C1 segment of cervical spinal cord (tissue), 14 donors: Measurements from ENCODE around the gene MAPK11.
A peak's percentile ranks its signal among the peaks of the same experiment; 100 is the strongest.

ENCODE experiments used
- DNase-seq, 14 donors: peaks; one replicate each; lab custom pipeline; 2025; lab: John Stamatoyannopoulos, UW

MAPK11 gene

GRCh38 chr22:50261615-50262459 is 8.3 kb downstream of the MAPK11 start, which contains the start of gene MAPK12:
Gene MAPK12 (minus strand): TSS chr22:50261683. CDS start chr22:50261509, 174 bp downstream.
- peak in 2 of 14 donors; percentile 30 to 54 for DNase-seq

DNA sequence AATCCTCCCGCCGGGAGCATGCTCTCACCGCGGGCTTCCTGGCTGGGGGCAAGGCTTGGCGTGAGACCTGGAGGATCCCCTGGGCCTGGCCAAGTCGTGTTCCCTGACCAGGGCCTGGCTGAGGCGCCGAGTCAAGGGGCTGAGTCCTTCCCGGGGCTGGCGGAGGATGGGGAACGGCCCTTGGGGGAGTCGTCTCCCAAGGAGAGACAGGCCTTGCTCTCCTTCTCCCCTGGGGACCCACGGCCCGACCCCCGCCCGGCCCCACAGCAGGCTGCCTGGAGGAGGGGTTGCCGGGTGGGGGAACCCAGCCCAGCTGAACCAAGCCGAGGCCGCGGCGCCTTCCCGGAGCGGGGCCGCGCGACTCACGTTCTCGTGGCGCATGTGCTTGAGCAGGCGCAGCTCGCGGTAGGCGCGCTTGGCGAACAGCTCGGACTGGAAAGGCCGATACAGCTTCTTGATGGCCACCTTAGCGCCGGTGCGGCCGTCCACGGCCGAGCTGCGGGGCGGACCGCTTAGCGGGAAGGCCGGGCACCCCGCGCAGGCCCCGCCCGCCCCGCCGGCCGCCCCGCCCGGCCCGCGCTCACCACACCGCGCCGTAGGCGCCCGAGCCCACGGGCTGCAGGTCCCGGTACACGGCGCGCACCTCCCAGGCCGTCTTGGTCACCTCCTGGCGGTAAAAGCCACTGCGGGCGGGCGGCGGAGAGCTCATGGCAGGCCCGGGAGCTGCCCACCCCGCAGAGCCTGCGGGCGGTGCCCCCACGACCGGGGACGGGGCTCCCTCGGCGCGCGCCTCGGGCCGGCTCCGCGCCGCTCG is 9.2 kb downstream of the MAPK11 start:
- peak in 3 of 14 donors; percentile 30 to 57 (median 53) for DNase-seq

- no peak for DNase-seq
Observed at GRCh38 chr22:50260434-50260800, 9.8 kb downstream of the MAPK11 start.

DNA sequence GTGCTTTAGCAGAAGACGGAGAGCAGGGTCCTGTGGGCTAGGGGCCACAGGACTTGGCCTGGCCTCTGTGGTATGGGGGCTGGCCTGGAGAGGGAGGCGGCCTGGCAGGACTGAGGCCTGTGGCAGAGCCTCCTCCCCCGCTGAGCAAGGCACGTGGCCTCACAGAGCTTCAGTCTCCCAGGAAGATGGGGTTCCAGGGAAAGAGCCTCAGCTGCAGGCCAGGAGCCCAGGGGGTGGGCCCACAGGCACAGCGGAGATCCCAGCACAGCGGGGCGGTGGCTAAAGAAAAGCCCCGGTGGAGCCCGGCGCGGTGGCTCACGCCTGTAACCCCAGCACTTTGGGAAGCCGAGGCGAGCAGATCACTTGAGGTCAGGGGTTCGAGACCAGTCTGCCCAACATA is 10.9 kb downstream of the MAPK11 start:
- DNase-seq = peak in 4 of 14 donors; percentile 43 to 54 (median 52)

DNA sequence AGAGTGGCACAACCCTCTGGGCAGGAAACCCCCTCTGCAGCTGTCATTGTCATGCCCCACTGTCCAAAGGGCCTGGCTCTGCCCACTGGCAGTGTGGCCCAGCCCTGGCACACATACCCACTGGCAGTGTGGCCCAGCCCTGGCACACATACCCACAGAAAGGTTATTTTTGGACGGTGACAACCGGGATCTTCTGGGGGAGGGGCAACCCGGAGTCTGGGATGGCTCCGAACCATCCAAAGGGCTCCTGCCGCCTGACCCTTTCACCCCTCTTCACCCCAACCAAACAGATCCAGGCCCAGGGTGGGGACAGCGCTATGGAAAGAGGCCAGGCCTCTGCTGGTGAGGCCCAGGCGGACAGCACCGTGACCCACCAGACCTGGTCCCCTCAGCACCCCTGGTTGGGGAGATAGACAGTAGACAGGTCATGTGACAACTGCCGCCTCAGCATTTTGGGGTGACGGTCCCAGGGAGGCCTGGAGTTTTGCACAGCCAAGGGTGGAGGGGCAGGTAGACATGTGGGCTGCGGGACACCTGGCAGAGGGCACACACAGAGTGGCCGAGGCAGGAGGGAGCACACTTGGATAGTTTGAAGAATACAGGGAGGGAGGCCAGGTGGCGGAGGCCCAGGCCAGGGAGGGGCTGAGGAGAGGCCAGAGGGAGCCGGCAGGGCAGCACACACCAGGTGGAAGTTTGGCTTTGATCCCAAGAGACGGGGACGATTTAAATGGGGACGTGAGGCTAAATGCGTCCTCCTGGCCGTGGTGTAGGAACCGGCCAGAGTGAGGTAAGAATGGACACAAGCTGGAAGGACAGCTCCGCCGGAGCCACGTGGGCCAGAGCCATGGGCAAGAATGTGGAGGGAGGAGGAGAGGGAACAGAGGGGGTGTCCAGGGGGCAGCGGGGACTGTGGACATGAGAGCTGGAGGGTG is 11.6 kb downstream of the MAPK11 start:
- DNase-seq = peak in 5 of 14 donors; percentile 21 to 69 (median 42)

DNA sequence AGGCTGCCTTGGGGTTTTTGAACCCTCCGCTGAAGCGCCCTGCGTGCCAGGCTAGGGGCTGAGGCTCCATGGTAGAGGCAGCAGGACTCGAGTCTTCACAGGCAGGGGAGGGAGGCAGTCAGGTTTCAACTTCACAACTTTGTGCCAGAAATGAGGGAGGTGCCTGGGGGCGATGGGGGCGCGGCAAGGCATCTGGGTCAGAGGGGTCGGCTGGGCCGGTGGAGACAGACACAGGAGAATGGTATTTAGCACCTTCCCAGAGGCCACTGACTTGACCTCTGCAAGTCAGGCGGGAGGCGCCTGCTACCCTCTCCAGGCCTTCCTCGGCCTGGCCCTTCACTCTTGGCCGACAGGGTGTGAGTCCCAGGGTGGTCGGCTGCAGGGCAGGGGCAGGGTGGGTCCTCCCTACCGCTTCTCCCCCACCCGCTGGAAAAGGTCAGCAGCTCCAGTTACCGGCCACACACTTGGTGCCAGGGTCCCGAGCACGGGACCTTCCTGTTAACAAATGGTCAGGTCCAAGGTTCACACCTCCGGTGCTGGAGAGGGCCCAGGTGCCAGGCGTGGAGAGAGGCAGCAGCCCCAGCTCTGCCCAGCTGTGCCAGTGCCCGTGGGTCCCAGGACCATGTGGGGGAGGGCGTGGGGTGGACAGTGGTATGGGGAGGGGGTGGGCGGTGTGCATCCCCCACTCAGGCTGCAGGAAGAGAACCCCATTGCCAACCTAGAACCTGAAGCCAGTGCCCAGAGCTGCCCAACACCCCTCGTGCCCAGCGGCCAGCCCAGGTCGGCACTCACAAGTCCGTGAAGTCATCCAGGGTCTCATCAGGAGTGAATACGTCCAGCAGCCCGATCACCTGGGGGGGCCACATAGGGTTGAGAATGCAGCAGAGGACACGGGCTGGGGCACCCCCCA is 12.5 kb downstream of the MAPK11 start:
- DNase-seq = no peak

DNA sequence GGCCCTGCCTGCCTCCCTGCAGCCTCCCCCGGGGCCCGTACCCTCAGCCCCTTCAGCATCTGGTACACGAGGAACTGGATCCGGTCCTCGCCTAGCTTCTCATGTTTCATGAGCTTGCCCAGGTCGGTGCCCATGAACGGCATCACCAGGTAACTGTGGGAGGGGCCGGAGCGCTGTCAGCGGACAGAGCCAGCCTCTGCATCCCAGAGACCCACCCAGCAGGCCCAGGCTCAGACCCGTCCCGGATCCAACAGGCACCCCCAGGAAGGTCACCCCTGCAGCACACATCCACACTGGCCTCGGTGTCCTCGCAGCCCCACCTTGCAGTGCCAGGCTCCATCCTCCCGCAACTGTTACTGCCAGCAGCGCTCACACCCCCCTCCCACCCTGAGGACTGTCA is 13.1 kb downstream of the MAPK11 start:
- DNase-seq = no peak

- no peak for DNase-seq
Observed at GRCh38 chr22:50256258-50256862, 13.8 kb downstream of the MAPK11 start.

DNA sequence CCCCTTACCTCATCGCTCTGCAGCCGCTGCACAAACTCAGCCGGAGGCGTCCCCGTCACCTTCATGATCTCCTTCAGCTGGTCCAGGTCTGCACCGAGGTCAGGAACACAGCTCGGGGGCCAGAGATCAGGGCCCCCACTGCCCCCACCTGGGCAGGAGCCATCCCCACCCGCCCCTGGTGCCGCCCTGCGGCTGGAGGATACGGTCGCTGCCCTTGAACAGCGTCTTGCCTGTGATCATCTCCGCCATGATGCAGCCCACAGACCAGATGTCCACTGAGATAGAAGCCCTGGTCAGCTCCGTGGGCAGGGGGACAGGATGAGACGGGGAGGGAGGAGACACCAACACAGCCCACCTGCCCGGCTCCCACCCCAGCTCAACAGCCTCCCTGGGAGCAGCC is 14.6 kb downstream of the MAPK11 start:
- DNase-seq = no peak

GRCh38 chr22:50255099-50255498 is 15.1 kb downstream of the MAPK11 start:
- no peak for DNase-seq

- no peak for DNase-seq
Observed at GRCh38 chr22:50253941-50254340, 16.2 kb downstream of the MAPK11 start.

- no peak for DNase-seq
Observed at GRCh38 chr22:50253046-50253915, 16.9 kb downstream of the MAPK11 start.

DNA sequence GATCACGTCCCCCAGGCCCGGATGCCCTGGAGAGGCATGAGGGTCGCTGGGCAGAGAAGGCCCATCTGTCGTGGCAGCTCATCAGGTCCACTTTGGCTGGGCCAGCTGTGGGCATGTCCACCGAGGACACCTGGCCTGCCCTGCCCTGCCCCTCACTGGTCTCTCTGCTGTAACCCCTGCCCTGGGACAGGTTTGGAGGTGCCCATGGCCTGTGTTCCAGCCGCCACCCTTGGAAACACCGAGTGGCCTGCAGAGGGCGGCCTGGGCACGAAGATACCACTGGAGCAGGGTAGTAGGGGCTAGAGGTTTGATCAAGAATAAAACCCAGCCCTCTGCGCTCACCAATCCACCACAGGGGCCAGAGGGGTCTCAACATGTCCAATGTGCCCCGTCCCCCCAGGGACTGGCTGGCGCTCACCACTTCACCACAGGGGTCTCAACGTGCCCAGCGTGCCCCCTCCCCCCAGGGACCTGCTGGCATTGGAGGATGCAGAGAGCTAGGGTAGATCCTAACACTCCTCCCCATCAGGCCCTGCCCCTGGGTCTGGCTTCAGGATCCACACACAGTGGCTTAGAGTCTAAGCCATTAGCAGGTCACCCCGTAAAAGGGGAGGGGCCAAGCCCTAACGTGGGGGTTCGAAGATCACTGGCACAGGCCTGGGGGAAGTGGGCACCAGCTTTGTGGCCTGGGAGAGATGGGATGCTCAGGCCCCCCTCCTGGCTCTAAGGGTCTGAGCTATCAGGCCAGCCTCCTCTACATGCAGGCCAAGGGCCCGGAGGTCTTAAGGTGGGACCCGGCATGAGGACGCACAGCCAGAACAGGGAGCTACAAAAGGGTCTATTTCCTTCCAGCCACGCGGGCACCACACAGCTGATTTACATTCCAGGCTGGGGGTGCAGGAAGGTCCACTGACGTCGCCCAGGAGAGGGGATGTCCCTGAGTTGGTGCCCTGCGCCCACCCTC is 17.8 kb downstream of the MAPK11 start:
- peak in 4 of 14 donors; percentile 11 to 58 (median 33) for DNase-seq

DNA sequence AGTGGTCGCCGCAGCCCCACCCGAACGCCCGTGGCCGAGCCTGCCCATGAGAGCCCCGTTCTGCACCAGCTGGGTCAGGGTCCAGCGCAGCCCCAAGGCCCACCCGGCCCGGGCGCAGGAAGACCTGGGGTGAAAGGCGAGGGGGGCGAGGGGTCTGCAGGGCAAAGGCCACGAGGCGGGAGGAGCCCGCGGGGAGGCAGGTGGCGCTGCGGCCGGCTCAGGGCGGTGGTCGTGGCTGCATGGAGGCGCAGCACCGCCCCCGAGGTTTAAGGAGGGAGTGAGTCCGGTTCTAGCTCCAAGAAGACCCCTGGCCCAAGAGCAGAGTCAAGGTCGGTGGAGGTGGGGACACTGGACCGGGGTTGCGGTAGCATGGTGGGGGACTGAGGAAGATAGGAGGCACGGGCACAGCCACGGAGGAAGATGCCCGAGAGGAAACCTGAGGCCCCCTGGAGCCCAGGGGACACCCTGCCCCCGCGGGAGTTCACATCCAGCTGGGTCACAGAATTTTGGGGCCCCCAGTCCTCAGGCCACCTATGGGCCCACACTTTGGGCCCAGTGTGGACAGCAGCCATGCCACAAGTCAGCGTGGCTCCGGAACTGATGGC is 18.6 kb downstream of the MAPK11 start:
- DNase-seq = no peak

DNA sequence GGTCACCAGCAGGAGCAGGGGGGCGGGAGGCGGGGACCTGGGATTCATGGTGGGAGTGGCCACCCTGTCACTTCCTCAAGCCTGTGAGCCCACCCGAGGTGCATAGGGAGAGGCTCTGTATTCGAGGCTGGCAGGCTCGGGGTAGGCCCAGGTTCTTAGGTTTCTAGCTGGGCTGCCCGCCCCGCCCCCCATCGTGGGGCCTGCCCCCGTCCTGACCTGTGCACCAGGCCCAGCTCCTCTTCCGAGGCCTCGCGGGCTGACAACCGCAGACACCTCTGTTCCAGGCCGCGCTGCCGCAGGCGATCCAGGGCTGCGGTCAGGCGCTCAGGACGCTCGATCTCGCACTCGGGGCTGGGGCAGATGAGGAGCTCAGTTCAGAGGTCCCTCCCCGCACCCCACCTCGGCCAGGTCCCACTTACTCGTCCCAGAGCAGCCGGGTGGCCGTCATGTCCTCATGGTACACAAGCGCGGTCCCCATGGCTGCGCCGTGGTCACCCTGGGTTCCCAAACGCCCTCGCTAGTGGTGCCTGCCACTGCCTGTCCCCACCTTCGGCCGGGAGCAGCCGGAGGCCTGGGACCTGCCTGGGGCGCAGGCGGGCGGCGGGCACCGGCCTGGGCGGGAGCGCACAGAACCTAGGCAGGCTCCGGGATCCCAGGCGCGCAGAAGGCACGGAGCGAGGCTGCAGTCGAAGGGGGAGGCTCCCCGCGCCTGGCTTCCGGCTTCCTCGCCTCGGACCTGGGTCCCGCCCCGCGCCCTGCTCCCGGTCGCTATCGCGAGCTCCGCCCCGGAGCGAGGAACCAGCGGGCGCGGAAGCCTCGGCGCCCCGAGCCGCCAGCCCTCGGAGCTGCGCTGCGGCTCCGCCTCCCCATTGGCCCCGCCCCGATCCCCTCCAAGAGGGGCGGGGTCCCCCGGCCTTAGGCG is 19.4 kb downstream of the MAPK11 start, which contains the start of gene HDAC10:
TSS of gene HDAC10 (minus strand) at position 711 of the 922 bp plus-strand sequence. CDS start at position 478, 233 bp downstream.
- DNase-seq = peak in 1 of 14 donors; percentile 48

GRCh38 chr22:50250249-50250554 is 20.0 kb downstream of the MAPK11 start:
- no peak for DNase-seq
